B cell (primary cell): Measurements from ENCODE around the gene CASD1. TPM values are rescaled to one million over a fixed set of nuclear protein-coding genes. Genes with fewer than 3 reads are reported as not detected.

Experiments
- ATAC-seq: fragments of 200-7000 bp; cut with Tn5 transposase; one replicate; pipeline ENCODE4 v1.10.0; 2021; ENCODE audit warnings: low read depth, mild to moderate bottlenecking, moderate number of reproducible peaks, moderate library complexity
- CTCF ChIA-PET: fragments of 350-600 bp; sonication (Branson Sonifier 250); formaldehyde crosslinking; loops from one replicate; lab custom pipeline; 2021; ENCODE audit warnings: antibody characterized with exemption, inconsistent platforms; lab: Charles Lee
- POLR2A ChIA-PET: fragments of 350-600 bp; sonication (Branson Sonifier 250); formaldehyde crosslinking; loops from one replicate; lab custom pipeline; 2021; ENCODE audit warnings: antibody characterized with exemption; lab: Charles Lee
- DNase-seq: peaks from one replicate; pipeline ENCODE4 v3.0.0; 2013
- H2AFZ ChIP-seq: 2 replicates; pipeline ENCODE4 v1.6.1; 2012; ENCODE audit warnings: mild to moderate bottlenecking, low read depth, low read length; ENCODE audit not compliant: insufficient read depth, poor library complexity, severe bottlenecking
- H3K27ac ChIP-seq, 2 donors: 1 replicate in 1 of 2; 2 replicates in 1 of 2; pipeline ENCODE4 v1.5.1; 2012 to 2013; ENCODE audit warnings: low read length in 2 of 2, mild to moderate bottlenecking in 2 of 2, moderate library complexity in 1 of 2
- H3K27me3 ChIP-seq, 4 experiments: fragments of 200-600 bp in 1 of 4; sonication (generic) in 1 of 4; replicated peaks in 1 of 4; 1 replicate in 2 of 4; 2 replicates in 2 of 4; pipeline versions ENCODE4 v1.6.1 to v1.7.0; 2013 to 2016; ENCODE audit warnings: low read length in 3 of 4, mild to moderate bottlenecking in 2 of 4, mixed read lengths in 1 of 4, moderate library complexity in 1 of 4; ENCODE audit not compliant: insufficient read depth in 4 of 4, control insufficient read depth in 3 of 4; ENCODE audit errors: control extremely low read depth in 1 of 4
- H3K36me3 ChIP-seq, 2 experiments: replicated peaks in 1 of 2; 1 replicate in 1 of 2; 2 replicates in 1 of 2; pipeline versions ENCODE4 v1.6.1 to v1.7.1; 2013; ENCODE audit warnings: low read length in 1 of 2; ENCODE audit not compliant: insufficient read depth in 2 of 2, control insufficient read depth in 1 of 2; ENCODE audit errors: control extremely low read depth in 1 of 2, extremely low read depth in 1 of 2
- H3K4me1 ChIP-seq, 2 donors: fragments of 200-600 bp in 1 of 2; sonication (generic) in 1 of 2; 1 replicate in 1 of 2; 2 replicates in 1 of 2; pipeline versions ENCODE4 v1.5.1 to v1.6.1; 2013 to 2017; ENCODE audit warnings: low read length in 2 of 2; ENCODE audit not compliant: control insufficient read depth in 2 of 2, insufficient read depth in 2 of 2
- H3K4me2 ChIP-seq: replicated peaks from 2 replicates; pipeline ENCODE3; 2012; ENCODE audit warnings: mild to moderate bottlenecking, low read depth, low read length; ENCODE audit not compliant: poor library complexity, severe bottlenecking
- H3K4me3 ChIP-seq, 5 experiments: fragments of 200-600 bp in 1 of 5; sonication (generic) in 1 of 5; 1 replicate in 3 of 5; 2 replicates in 2 of 5; pipeline versions ENCODE4 v1.5.1 to v1.7.0; 2011 to 2016; ENCODE audit warnings: low read length in 4 of 5, mild to moderate bottlenecking in 4 of 5, low read depth in 2 of 5, control low read depth in 1 of 5, moderate library complexity in 1 of 5; ENCODE audit not compliant: insufficient read depth in 1 of 5; ENCODE audit errors: control extremely low read depth in 1 of 5, extremely low read depth in 1 of 5
- H3K79me2 ChIP-seq: fragments of 200-600 bp; sonication (generic); one replicate; pipeline ENCODE4 v1.6.0; 2016; ENCODE audit warnings: low read length; ENCODE audit not compliant: control insufficient read depth, insufficient read depth
- H3K9ac ChIP-seq: fragments of 200-600 bp; sonication (generic); 2 replicates; pipeline ENCODE4 v1.6.1; 2017; ENCODE audit warnings: mild to moderate bottlenecking, low read length, moderate library complexity
- H3K9me3 ChIP-seq, 3 donors: one replicate each; pipeline versions ENCODE4 v1.6.1 to v1.7.1; 2013; ENCODE audit warnings: low read length in 2 of 3; ENCODE audit not compliant: control insufficient read depth in 2 of 3, insufficient read depth in 1 of 3; ENCODE audit errors: control extremely low read depth in 1 of 3
- H4K20me1 ChIP-seq: 2 replicates; pipeline ENCODE4 v1.6.0; 2012; ENCODE audit warnings: mild to moderate bottlenecking, low read length; ENCODE audit not compliant: insufficient read depth, control insufficient read depth, poor library complexity, severe bottlenecking
- H3K27ac Mint-ChIP-seq: one replicate; pipeline ENCODE4 v1.8.0; 2021; ENCODE audit warnings: mixed read lengths
- H3K27me3 Mint-ChIP-seq: one replicate; pipeline ENCODE4 v1.8.0; 2021; ENCODE audit warnings: mixed read lengths
- H3K4me1 Mint-ChIP-seq: one replicate; pipeline ENCODE4 v1.8.0; 2021; ENCODE audit warnings: mixed read lengths
- H3K4me3 Mint-ChIP-seq: one replicate; pipeline ENCODE4 v1.8.0; 2021; ENCODE audit warnings: mixed read lengths
- H3K9me3 Mint-ChIP-seq: one replicate; pipeline ENCODE4 v1.8.0; 2022; ENCODE audit warnings: mixed read lengths; ENCODE audit not compliant: insufficient read depth
- EZH2 ChIP-seq: IDR thresholded peaks from 2 replicates; pipeline ENCODE4 v1.6.1; 2012; ENCODE audit warnings: borderline replicate concordance, low read depth, mild to moderate bottlenecking, moderate library complexity, low read length; ENCODE audit not compliant: insufficient read depth, poor library complexity, severe bottlenecking
- WGBS: methylation state at CpG from one replicate; pipeline ENCODE4 v1.1.5; 2013; ENCODE audit warnings: missing lambda C conversion rate; ENCODE audit not compliant: insufficient coverage; 5-methylcytosine and 5-hydroxymethylcytosine counted together
- intact Hi-C: fragments of 100-400 bp; cut with micrococcal nuclease; formaldehyde crosslinking; loops from one replicate; pipeline ENCODE4 v1.10.0; 2022
- polyA plus RNA-seq: library from polyadenylated mRNA; depleted of rRNA; stranded (reverse); fragments of >200 nt; gene quantifications from 2 replicates; pipeline ENCODE4 v1.2.3, GENCODE V29; 2012
- total RNA-seq, 2 donors: library from RNA; stranded (reverse); fragments of 120-200 nt in 1 of 2; gene quantifications; 1 replicate in 1 of 2; 2 replicates in 1 of 2; pipeline versions ENCODE4 v1.2.3 to v1.2.4, GENCODE V29; 2013 to 2022
- TF ChIP-seq, protein P1 (sequence below): fragments of 200-600 bp; IDR thresholded peaks from one replicate; pipeline ENCODE4 v1.8.0; 2022; ENCODE audit warnings: antibody characterized with exemption, mild to moderate bottlenecking

The CASD1 gene
- total and polyA plus RNA-seq, 2 donors (not counting 1 experiment from before 2014, with no cell fraction given) = 9.2 to 47.9 TPM

DNA sequence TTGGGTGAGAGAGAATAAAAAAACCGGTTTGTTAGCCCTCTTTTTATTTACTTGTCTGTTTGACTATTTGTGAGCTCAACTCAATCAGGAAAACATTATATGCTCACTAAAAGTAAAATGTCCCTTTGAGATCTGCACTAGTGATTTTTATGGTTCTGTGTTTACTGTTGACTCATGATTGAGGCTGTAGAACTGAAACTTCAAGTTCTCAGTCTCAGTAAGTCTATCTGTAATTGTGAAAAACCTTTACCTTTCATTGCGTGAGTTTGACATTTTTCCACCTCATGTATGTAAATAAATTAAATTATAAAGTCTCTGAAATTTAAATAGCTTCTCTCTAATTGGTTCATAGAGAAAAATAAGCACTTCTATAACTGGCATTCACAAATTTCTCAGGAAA is 17.0 kb upstream of the CASD1 start:
- Mint-ChIP-seq H3K27ac (no peak overlapping the region), H3K4me1 (no peaks in the 10 kb centered on the region), H3K4me3 (no peak overlapping the region), H3K27me3 (peaks cover 39% of the 10 kb centered on the region), H3K9me3 (peaks cover 3% of the 10 kb centered on the region)
- WGBS = no CpG with 5 or more reads among the region's 2 CpGs
- POLR2A ChIA-PET = no interaction called here
- H3K36me3 ChIP-seq = no peaks in the 10 kb centered on the region
- H3K27ac ChIP-seq = no peak overlapping the region
- no peaks in the 10 kb centered on the region for H3K79me2 ChIP-seq
- DNase-seq (no peak), ATAC-seq (no peak)
- H4K20me1 ChIP-seq = no peaks in the 10 kb centered on the region
- peaks cover 0 to 7% (median 3%) of the 10 kb centered on the region in 4 experiments for H3K27me3 ChIP-seq
- no peak for TF ChIP-seq EZH2
- TF ChIP-seq, protein P1, sequence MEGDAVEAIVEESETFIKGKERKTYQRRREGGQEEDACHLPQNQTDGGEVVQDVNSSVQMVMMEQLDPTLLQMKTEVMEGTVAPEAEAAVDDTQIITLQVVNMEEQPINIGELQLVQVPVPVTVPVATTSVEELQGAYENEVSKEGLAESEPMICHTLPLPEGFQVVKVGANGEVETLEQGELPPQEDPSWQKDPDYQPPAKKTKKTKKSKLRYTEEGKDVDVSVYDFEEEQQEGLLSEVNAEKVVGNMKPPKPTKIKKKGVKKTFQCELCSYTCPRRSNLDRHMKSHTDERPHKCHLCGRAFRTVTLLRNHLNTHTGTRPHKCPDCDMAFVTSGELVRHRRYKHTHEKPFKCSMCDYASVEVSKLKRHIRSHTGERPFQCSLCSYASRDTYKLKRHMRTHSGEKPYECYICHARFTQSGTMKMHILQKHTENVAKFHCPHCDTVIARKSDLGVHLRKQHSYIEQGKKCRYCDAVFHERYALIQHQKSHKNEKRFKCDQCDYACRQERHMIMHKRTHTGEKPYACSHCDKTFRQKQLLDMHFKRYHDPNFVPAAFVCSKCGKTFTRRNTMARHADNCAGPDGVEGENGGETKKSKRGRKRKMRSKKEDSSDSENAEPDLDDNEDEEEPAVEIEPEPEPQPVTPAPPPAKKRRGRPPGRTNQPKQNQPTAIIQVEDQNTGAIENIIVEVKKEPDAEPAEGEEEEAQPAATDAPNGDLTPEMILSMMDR = no peak
- H2AFZ ChIP-seq = no peak overlapping the region
- H3K4me2 ChIP-seq = no peak overlapping the region
- no peak overlapping the region for H3K4me3 ChIP-seq
- intact Hi-C loops = no loop called here
- CTCF ChIA-PET = no interaction called here
- H3K9me3 ChIP-seq = peaks cover 0 to 6% (median 2%) of the 10 kb centered on the region in 3 donors
- H3K9ac ChIP-seq = no peak overlapping the region
- H3K4me1 ChIP-seq = no peaks in the 10 kb centered on the region

DNA sequence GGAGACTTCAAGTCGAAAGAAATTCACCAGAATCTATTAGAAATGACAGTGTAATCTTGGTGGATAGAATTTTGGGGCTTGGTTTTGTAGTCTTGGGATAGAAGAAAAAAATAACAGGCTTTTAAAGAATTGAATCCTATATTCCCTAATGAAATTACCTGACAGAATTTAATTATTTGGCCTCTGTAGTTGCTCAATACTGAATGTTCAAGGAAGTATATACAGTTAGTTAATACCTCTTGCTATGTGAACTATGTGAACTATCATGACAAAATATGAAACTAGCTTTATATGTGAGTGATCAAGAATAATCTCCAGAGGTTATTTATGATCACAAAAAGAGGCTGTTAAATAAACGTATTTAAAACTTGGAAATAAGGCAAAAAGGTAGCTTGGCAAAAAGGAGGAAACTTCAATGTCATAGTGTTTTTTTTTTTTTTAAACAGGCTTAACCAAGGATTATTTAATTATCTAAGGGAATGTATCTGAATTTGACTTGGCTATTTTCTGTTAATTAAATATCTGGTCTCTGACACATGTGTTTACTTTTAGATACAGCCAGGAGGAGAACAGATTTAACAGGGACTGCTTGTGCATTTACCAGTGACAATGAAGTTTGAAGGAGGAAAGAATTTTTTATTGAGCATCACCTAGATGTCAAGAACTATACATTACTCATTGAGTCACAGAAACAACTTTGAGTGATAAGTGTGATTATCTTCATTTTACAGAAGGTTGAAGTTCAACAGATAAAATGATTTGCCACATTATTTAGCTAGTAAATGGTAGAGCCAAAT is 11.5 kb upstream of the CASD1 start:
- Mint-ChIP-seq H3K4me3 (no peak overlapping the region), H3K9me3 (no peaks in the 10 kb centered on the region), H3K27me3 (peaks cover 34% of the 10 kb centered on the region), H3K27ac (no peak overlapping the region), H3K4me1 (no peaks in the 10 kb centered on the region)
- TF ChIP-seq EZH2 = no peak
- TF ChIP-seq, protein P1 = no peak
- Histone ChIP-seq H3K9ac (no peak overlapping the region), H3K4me1 (no peaks in the 10 kb centered on the region), H3K27me3 (peaks cover 0 to 4% (median 2%) of the 10 kb centered on the region in 4 experiments), H3K4me2 (no peak overlapping the region), H3K27ac (no peak overlapping the region), H3K4me3 (no peak overlapping the region), H3K36me3 (no peaks in the 10 kb centered on the region), H3K9me3 (peaks cover 0 to 6% (median 0%) of the 10 kb centered on the region in 3 donors), H4K20me1 (no peaks in the 10 kb centered on the region), H3K79me2 (no peaks in the 10 kb centered on the region), H2AFZ (no peak overlapping the region)
- POLR2A ChIA-PET = no interaction called here
- intact Hi-C loops = no loop called here
- no peak for ATAC-seq
- CTCF ChIA-PET = no interaction called here
- no peak for DNase-seq
- WGBS = no CpG with 5 or more reads among the region's 2 CpGs
